Fibroblast of skin of right biceps (primary cell): ENCODE measurements around the gene PSMC6.

Source experiments
- DNase-seq: peaks from one replicate; pipeline ENCODE4 v3.0.0-alpha.2; 2013

The PSMC6 gene

GRCh38 chr14:52706724-52707706 is at the start of gene PSMC6:
PSMC6 (plus strand) TSS chr14:52707200; CDS start chr14:52707220, 20 bp downstream.
- peak; percentile 89 for DNase-seq

- DNase-seq: no peak
Observed at GRCh38 chr14:52660325-52660724, 46.7 kb upstream of the PSMC6 start.

- DNase-seq: no peak
Observed at GRCh38 chr14:52660832-52661231, 46.2 kb upstream of the PSMC6 start.

- no peak for DNase-seq
Observed at GRCh38 chr14:52661314-52661713, 45.7 kb upstream of the PSMC6 start.

GRCh38 chr14:52663850-52664249 is 43.1 kb upstream of the PSMC6 start:
- no peak for DNase-seq

GRCh38 chr14:52678591-52678990 is 28.4 kb upstream of the PSMC6 start:
- no peak for DNase-seq

GRCh38 chr14:52683985-52684520 is 22.9 kb upstream of the PSMC6 start:
- DNase-seq: no peak

GRCh38 chr14:52686176-52686575 is 20.8 kb upstream of the PSMC6 start:
- no peak for DNase-seq

- DNase-seq: no peak
Observed at GRCh38 chr14:52690983-52691760, 15.8 kb upstream of the PSMC6 start.

- DNase-seq: peak; percentile 9
Observed at GRCh38 chr14:52692248-52692962, 14.6 kb upstream of the PSMC6 start.

GRCh38 chr14:52693036-52693435 is 14.0 kb upstream of the PSMC6 start:
- DNase-seq: no peak

- no peak for DNase-seq
Observed at GRCh38 chr14:52693532-52693931, 13.5 kb upstream of the PSMC6 start.

GRCh38 chr14:52694761-52695480 is 12.1 kb upstream of the PSMC6 start:
- peak; percentile 53 for DNase-seq

- DNase-seq: peak; percentile 86
Observed at GRCh38 chr14:52695481-52696091, 11.4 kb upstream of the PSMC6 start, which contains the start of gene ERO1A. ERO1A (minus strand) TSS chr14:52695558; CDS start chr14:52695481, 77 bp downstream.

- DNase-seq: no peak
Observed at GRCh38 chr14:52700701-52701172, 6.3 kb upstream of the PSMC6 start.

- DNase-seq: no peak
Observed at GRCh38 chr14:52701223-52701622, 5.8 kb upstream of the PSMC6 start.

- DNase-seq: peak; percentile 95
Observed at GRCh38 chr14:52703225-52703624, 3.8 kb upstream of the PSMC6 start.

- DNase-seq: no peak
Observed at GRCh38 chr14:52703664-52704063, 3.3 kb upstream of the PSMC6 start.

GRCh38 chr14:52706286-52706685 is 714 bp upstream of the PSMC6 start:
- DNase-seq: peak; percentile 43

GRCh38 chr14:52711666-52712065 is 4.7 kb downstream of the PSMC6 start:
- DNase-seq: peak; percentile 45

- DNase-seq: no peak
Observed at GRCh38 chr14:52716155-52716554, 9.2 kb downstream of the PSMC6 start.
